DND-41 (cell line): ENCODE results near the gene FRMD3.

ENCODE experiments used
- ATAC-seq: fragments of 200-7000 bp; cut with Tn5 transposase; 3 replicates; pipeline ENCODE4 v1.9.1; 2021; ENCODE audit warnings: low read depth; ENCODE audit not compliant: insufficient read depth
- DNase-seq: peaks from one replicate; pipeline ENCODE4 v3.0.0-alpha.2; 2020
- H2AFZ ChIP-seq: 2 replicates; pipeline ENCODE4 v1.6.0; 2012; ENCODE audit warnings: low read depth, low read length
- H3K27ac ChIP-seq: 2 replicates; pipeline ENCODE4 v1.5.1; 2012; ENCODE audit warnings: low read length, inconsistent platforms
- H3K27me3 ChIP-seq: fragments of 200-600 bp; sonication (generic); 2 replicates; pipeline ENCODE4 v1.6.0; 2012; ENCODE audit warnings: low read length, mild to moderate bottlenecking, inconsistent platforms; ENCODE audit not compliant: insufficient read depth, poor library complexity
- H3K36me3 ChIP-seq: 2 replicates; pipeline ENCODE4 v1.5.1; 2012; ENCODE audit warnings: low read length, inconsistent platforms; ENCODE audit not compliant: insufficient read depth
- H3K4me1 ChIP-seq: 2 replicates; pipeline ENCODE4 v1.5.1; 2012; ENCODE audit warnings: mild to moderate bottlenecking, low read length; ENCODE audit not compliant: insufficient read depth
- H3K4me2 ChIP-seq: 2 replicates; pipeline ENCODE4 v1.6.0; 2012; ENCODE audit warnings: mild to moderate bottlenecking, moderate library complexity, low read length, inconsistent platforms; ENCODE audit not compliant: insufficient read depth
- H3K4me3 ChIP-seq, 2 experiments: fragments of 200-600 bp in 1 of 2; shearing (Covaris generic) in 1 of 2; 2 replicates each; pipeline ENCODE4 v1.5.1; 2012 to 2016; ENCODE audit warnings: inconsistent platforms in 2 of 2, low read length in 2 of 2, mild to moderate bottlenecking in 2 of 2, low read depth in 1 of 2, moderate library complexity in 1 of 2
- H3K79me2 ChIP-seq: 2 replicates; pipeline ENCODE4 v1.6.0; 2012; ENCODE audit warnings: low read length, inconsistent platforms; ENCODE audit not compliant: insufficient read depth
- H3K9ac ChIP-seq: 2 replicates; pipeline ENCODE4 v1.6.0; 2012; ENCODE audit warnings: low read depth, mild to moderate bottlenecking, inconsistent platforms, low read length, moderate library complexity
- H3K9me3 ChIP-seq: 2 replicates; pipeline ENCODE4 v1.5.1; 2012; ENCODE audit warnings: low read length, moderate library complexity, mild to moderate bottlenecking, inconsistent platforms; ENCODE audit not compliant: insufficient read depth, severe bottlenecking
- H4K20me1 ChIP-seq: 2 replicates; pipeline ENCODE4 v1.6.0; 2012; ENCODE audit warnings: low read length; ENCODE audit not compliant: insufficient read depth
- EZH2 ChIP-seq: IDR thresholded peaks from 3 replicates; pipeline ENCODE4 v1.6.1; 2012; ENCODE audit warnings: borderline replicate concordance, low read depth, mild to moderate bottlenecking, moderate library complexity, low read length, inconsistent platforms; ENCODE audit not compliant: severe bottlenecking
- TF ChIP-seq, protein P1 (sequence below): IDR thresholded peaks from 2 replicates; pipeline ENCODE4 v1.5.1; 2012; ENCODE audit warnings: borderline replicate concordance, low read length, moderate library complexity, mild to moderate bottlenecking; ENCODE audit not compliant: poor library complexity, severe bottlenecking; ENCODE audit errors: extremely low read depth

FRMD3 gene

GRCh38 chr9:83448626-83449025, 89.6 kb downstream of the FRMD3 start:
- Histone ChIP-seq H4K20me1 (no peaks in the 10 kb centered on the region), H3K4me2 (no peak overlapping the region), H2AFZ (no peak overlapping the region), H3K79me2 (no peaks in the 10 kb centered on the region), H3K4me1 (no peaks in the 10 kb centered on the region), H3K27me3 (no peaks in the 10 kb centered on the region), H3K9ac (no peak overlapping the region), H3K9me3 (no peaks in the 10 kb centered on the region), H3K27ac (no peak overlapping the region), H3K36me3 (no peaks in the 10 kb centered on the region), H3K4me3 (no peak overlapping the region)
- ATAC-seq: no peak
- no peak for DNase-seq
- TF ChIP-seq EZH2: no peak
- TF ChIP-seq, protein P1, sequence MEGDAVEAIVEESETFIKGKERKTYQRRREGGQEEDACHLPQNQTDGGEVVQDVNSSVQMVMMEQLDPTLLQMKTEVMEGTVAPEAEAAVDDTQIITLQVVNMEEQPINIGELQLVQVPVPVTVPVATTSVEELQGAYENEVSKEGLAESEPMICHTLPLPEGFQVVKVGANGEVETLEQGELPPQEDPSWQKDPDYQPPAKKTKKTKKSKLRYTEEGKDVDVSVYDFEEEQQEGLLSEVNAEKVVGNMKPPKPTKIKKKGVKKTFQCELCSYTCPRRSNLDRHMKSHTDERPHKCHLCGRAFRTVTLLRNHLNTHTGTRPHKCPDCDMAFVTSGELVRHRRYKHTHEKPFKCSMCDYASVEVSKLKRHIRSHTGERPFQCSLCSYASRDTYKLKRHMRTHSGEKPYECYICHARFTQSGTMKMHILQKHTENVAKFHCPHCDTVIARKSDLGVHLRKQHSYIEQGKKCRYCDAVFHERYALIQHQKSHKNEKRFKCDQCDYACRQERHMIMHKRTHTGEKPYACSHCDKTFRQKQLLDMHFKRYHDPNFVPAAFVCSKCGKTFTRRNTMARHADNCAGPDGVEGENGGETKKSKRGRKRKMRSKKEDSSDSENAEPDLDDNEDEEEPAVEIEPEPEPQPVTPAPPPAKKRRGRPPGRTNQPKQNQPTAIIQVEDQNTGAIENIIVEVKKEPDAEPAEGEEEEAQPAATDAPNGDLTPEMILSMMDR: no peak

- Histone ChIP-seq H2AFZ (no peak overlapping the region), H3K27me3 (no peaks in the 10 kb centered on the region), H3K36me3 (no peaks in the 10 kb centered on the region), H3K27ac (no peak overlapping the region), H3K4me2 (no peak overlapping the region), H3K9me3 (no peaks in the 10 kb centered on the region), H3K4me3 (no peak overlapping the region), H4K20me1 (no peaks in the 10 kb centered on the region), H3K79me2 (no peaks in the 10 kb centered on the region), H3K4me1 (no peaks in the 10 kb centered on the region), H3K9ac (no peak overlapping the region)
- no peak for TF ChIP-seq EZH2
- TF ChIP-seq, protein P1: no peak
- no peak for ATAC-seq
- DNase-seq: no peak
Measured at GRCh38 chr9:83447351-83447750, 90.8 kb downstream of the FRMD3 start.

- no peaks in the 10 kb centered on the region for H3K36me3 ChIP-seq
- TF ChIP-seq, protein P1: no peak
- H3K27ac ChIP-seq: no peak overlapping the region
- H3K4me1 ChIP-seq: no peaks in the 10 kb centered on the region
- no peak overlapping the region for H3K4me3 ChIP-seq
- no peaks in the 10 kb centered on the region for H3K79me2 ChIP-seq
- H2AFZ ChIP-seq: no peak overlapping the region
- no peaks in the 10 kb centered on the region for H3K9me3 ChIP-seq
- ATAC-seq: no peak
- H4K20me1 ChIP-seq: no peaks in the 10 kb centered on the region
- H3K4me2 ChIP-seq: no peak overlapping the region
- H3K27me3 ChIP-seq: no peaks in the 10 kb centered on the region
- no peak for DNase-seq
- no peak overlapping the region for H3K9ac ChIP-seq
Measured at GRCh38 chr9:83445703-83446265, 92.4 kb downstream of the FRMD3 start.

DNA sequence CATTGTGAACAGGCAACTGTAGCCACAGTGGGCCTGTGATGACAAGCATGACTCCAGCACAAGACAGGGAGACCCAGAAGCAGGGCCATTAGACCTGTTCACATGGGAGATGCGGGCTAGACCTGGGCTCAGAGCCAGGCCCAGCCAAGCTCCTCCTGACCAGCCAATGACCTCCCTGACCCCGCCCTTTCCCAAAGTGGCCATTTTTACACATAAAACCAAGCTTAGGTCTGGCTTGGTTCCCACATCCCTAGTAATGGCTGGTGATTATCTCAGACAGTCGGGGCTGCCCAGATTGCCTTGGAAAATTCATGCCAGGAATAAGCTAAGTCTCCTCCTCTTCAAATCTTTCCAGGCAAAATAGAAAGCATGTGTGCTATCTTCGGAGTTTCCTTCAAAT, 94.1 kb downstream of the FRMD3 start:
- Histone ChIP-seq H2AFZ (no peak overlapping the region), H3K36me3 (no peaks in the 10 kb centered on the region), H3K27me3 (no peaks in the 10 kb centered on the region), H3K4me3 (no peak overlapping the region), H3K4me2 (no peak overlapping the region), H3K27ac (no peak overlapping the region), H3K9me3 (no peaks in the 10 kb centered on the region), H3K4me1 (no peaks in the 10 kb centered on the region), H3K79me2 (no peaks in the 10 kb centered on the region), H4K20me1 (no peaks in the 10 kb centered on the region), H3K9ac (no peak overlapping the region)
- ATAC-seq: no peak
- no peak for DNase-seq
- TF ChIP-seq EZH2: no peak
- TF ChIP-seq, protein P1: no peak
